Keratinocyte (primary cell): ENCODE data around the gene RPUSD3. TPM values are rescaled to one million over a fixed set of nuclear protein-coding genes. Genes with fewer than 3 reads are reported as not detected.

Source experiments
- DNase-seq: peaks from one replicate; pipeline ENCODE4 v3.0.0-alpha.2; 2011; ENCODE audit warnings: low read depth, missing footprints, low spot score
- FAIRE-seq: peaks from 2 replicates; lab custom pipeline; 2011; peaks lifted over from hg19 to GRCh38; lab: Jason Lieb, UNC
- H2AFZ ChIP-seq: 2 replicates; pipeline ENCODE4 v1.6.0; 2012; ENCODE audit warnings: low read length, control low read depth, inconsistent platforms; ENCODE audit not compliant: control insufficient read depth
- H3K27ac ChIP-seq: 2 replicates; pipeline ENCODE4 v1.5.1; 2011; ENCODE audit warnings: low read length; ENCODE audit not compliant: control insufficient read depth, insufficient read depth
- H3K27me3 ChIP-seq: 3 replicates; pipeline ENCODE4 v1.6.0; 2011; ENCODE audit warnings: low read length; ENCODE audit not compliant: control insufficient read depth, insufficient read depth; ENCODE audit errors: extremely low read depth
- H3K36me3 ChIP-seq, 2 experiments: 2 replicates in 1 of 2; 3 replicates in 1 of 2; pipeline ENCODE4 v1.5.1; 2011; ENCODE audit warnings: low read length in 2 of 2, mild to moderate bottlenecking in 1 of 2; ENCODE audit not compliant: control insufficient read depth in 2 of 2, insufficient read depth in 2 of 2; ENCODE audit errors: extremely low read depth in 1 of 2
- H3K4me1 ChIP-seq: 3 replicates; pipeline ENCODE4 v1.5.1; 2011; ENCODE audit warnings: low read length; ENCODE audit not compliant: control insufficient read depth, insufficient read depth; ENCODE audit errors: extremely low read depth
- H3K4me2 ChIP-seq: 3 replicates; pipeline ENCODE4 v1.6.0; 2011; ENCODE audit warnings: low read depth, low read length; ENCODE audit not compliant: control insufficient read depth, insufficient read depth; ENCODE audit errors: extremely low read depth
- H3K4me3 ChIP-seq, 3 experiments: fragments of 200-600 bp in 1 of 3; sonication (generic) in 1 of 3; 2 replicates in 2 of 3; 3 replicates in 1 of 3; pipeline ENCODE4 v1.5.1; 2011 to 2016; ENCODE audit warnings: low read length in 3 of 3, mild to moderate bottlenecking in 3 of 3, control low read depth in 2 of 3, inconsistent platforms in 1 of 3, low read depth in 1 of 3, mixed read lengths in 1 of 3, mixed run types in 1 of 3, moderate library complexity in 1 of 3; ENCODE audit not compliant: control insufficient read depth in 2 of 3, insufficient read depth in 2 of 3; ENCODE audit errors: extremely low read depth in 1 of 3
- H3K79me2 ChIP-seq: 2 replicates; pipeline ENCODE4 v1.6.0; 2012; ENCODE audit warnings: low read length; ENCODE audit not compliant: control insufficient read depth, insufficient read depth
- H3K9ac ChIP-seq: 3 replicates; pipeline ENCODE4 v1.6.0; 2011; ENCODE audit warnings: low read length; ENCODE audit not compliant: control insufficient read depth, insufficient read depth; ENCODE audit errors: extremely low read depth
- H3K9me1 ChIP-seq: 3 replicates; pipeline ENCODE4 v1.6.0; 2011; ENCODE audit warnings: low read length; ENCODE audit not compliant: control insufficient read depth, insufficient read depth; ENCODE audit errors: extremely low read depth
- H3K9me3 ChIP-seq: 2 replicates; pipeline ENCODE4 v1.5.1; 2012; ENCODE audit warnings: low read depth, low read length; ENCODE audit not compliant: control insufficient read depth
- H4K20me1 ChIP-seq: 3 replicates; pipeline ENCODE4 v1.6.0; 2011; ENCODE audit warnings: low read length; ENCODE audit not compliant: control insufficient read depth, insufficient read depth; ENCODE audit errors: extremely low read depth
- CTCF ChIP-seq, 3 experiments: IDR thresholded peaks in 1 of 3; conservative IDR thresholded peaks in 1 of 3; optimal IDR thresholded peaks in 1 of 3; 2 replicates in 2 of 3; 3 replicates in 1 of 3; pipeline versions ENCODE3 to v1.5.1; 2011; ENCODE audit warnings: low read length in 3 of 3, mild to moderate bottlenecking in 3 of 3, moderate library complexity in 2 of 3, control low read depth in 1 of 3, inconsistent platforms in 1 of 3; ENCODE audit not compliant: insufficient read depth in 2 of 3; ENCODE audit errors: extremely low read depth in 1 of 3
- EZH2 ChIP-seq: IDR thresholded peaks from one replicate; pipeline ENCODE4 v1.6.1; 2012; ENCODE audit warnings: inconsistent platforms, mild to moderate bottlenecking, low read length, moderate library complexity
- dilution Hi-C: fragments of 300-500 bp; cut with MboI; formaldehyde crosslinking; loops from one replicate; pipeline ENCODE4 v1.7.0; 2020; ENCODE audit warnings: low sequenced_read_pairs; ENCODE audit not compliant: extremely low pct_ligation_motif_present
- polyA plus RNA-seq, 5 experiments: library from polyadenylated mRNA; depleted of rRNA in 3 of 5; stranded (reverse) in 3 of 5; stranded (forward) in 1 of 5; unstranded in 1 of 5; fragments of >200 nt; gene quantifications; 1 replicate in 1 of 5; 2 replicates in 3 of 5; 3 replicates in 1 of 5; pipeline versions ENCODE4 v1.2.1 to v1.2.3, GENCODE V29; 2011 to 2012; ENCODE audit warnings: missing spikeins in 2 of 5, low read depth in 1 of 5, low replicate concordance in 1 of 5

RPUSD3 gene
- polyA plus RNA-seq, 1 donor (not counting 4 experiments of a cell fraction or from before 2014, with no cell fraction given), result 31.5 TPM

GRCh38 chr3:9817436-9817835, 26.4 kb downstream of the RPUSD3 start:
- no peak overlapping the region for H2AFZ ChIP-seq
- TF ChIP-seq EZH2, result no peak
- no peak for TF ChIP-seq CTCF (optimal IDR thresholded peaks at IDR 0.05 in 1 of 3, IDR thresholded peaks at IDR 0.05 in 1 of 3, conservative IDR thresholded peaks at IDR 0.05 in 1 of 3; ENCODE audit: extremely low read depth in 1 of 3, insufficient read depth in 2 of 3, low read length in 3 of 3)
- dilution Hi-C loops, result no loop called here
- no peaks in the 10 kb centered on the region for H3K9me3 ChIP-seq
- no peak overlapping the region for H3K4me2 ChIP-seq
- FAIRE-seq (no peak), DNase-seq (no peak)
- H3K79me2 ChIP-seq, result no peaks in the 10 kb centered on the region
- no peaks in the 10 kb centered on the region for H3K4me1 ChIP-seq
- no peak overlapping the region for H3K27ac ChIP-seq
- H3K27me3 ChIP-seq, result no peaks in the 10 kb centered on the region
- no peak overlapping the region for H3K4me3 ChIP-seq
- no peaks in the 10 kb centered on the region for H3K9me1 ChIP-seq
- H3K36me3 ChIP-seq, result peaks cover 0 to 6% of the 10 kb centered on the region in 2 experiments
- H4K20me1 ChIP-seq, result no peaks in the 10 kb centered on the region
- no peak overlapping the region for H3K9ac ChIP-seq

GRCh38 chr3:9815986-9816385, 27.8 kb downstream of the RPUSD3 start:
- H3K27me3 ChIP-seq, result no peaks in the 10 kb centered on the region
- no peak overlapping the region for H3K9ac ChIP-seq
- H2AFZ ChIP-seq, result no peak overlapping the region
- no peaks in the 10 kb centered on the region for H3K9me1 ChIP-seq
- H4K20me1 ChIP-seq, result no peaks in the 10 kb centered on the region
- FAIRE-seq (no peak), DNase-seq (no peak)
- no peaks in the 10 kb centered on the region for H3K4me1 ChIP-seq
- H3K36me3 ChIP-seq, result peaks cover 0 to 4% of the 10 kb centered on the region in 2 experiments
- no peak overlapping the region for H3K4me3 ChIP-seq
- H3K9me3 ChIP-seq, result no peaks in the 10 kb centered on the region
- H3K27ac ChIP-seq, result no peak overlapping the region
- H3K79me2 ChIP-seq, result no peaks in the 10 kb centered on the region
- no peak overlapping the region for H3K4me2 ChIP-seq
- TF ChIP-seq CTCF (optimal IDR thresholded peaks at IDR 0.05 in 1 of 3, IDR thresholded peaks at IDR 0.05 in 1 of 3, conservative IDR thresholded peaks at IDR 0.05 in 1 of 3; ENCODE audit: extremely low read depth in 1 of 3, insufficient read depth in 2 of 3, low read length in 3 of 3) (no peak), EZH2 (no peak)
- dilution Hi-C loops, result no loop called here
